Fibroblast of the aortic adventitia (primary cell): ENCODE data around the gene FCRLB. TPM values are rescaled to one million over a fixed set of nuclear protein-coding genes. Genes with fewer than 3 reads are reported as not detected.
A peak's percentile ranks its signal among the peaks of the same experiment; 100 is the strongest.

Source experiments
- DNase-seq: peaks from one replicate; pipeline ENCODE4 v3.0.0-alpha.2; 2010; ENCODE audit warnings: low read depth
- H3K4me3 ChIP-seq: 2 replicates; pipeline ENCODE4 v1.5.1; 2011; ENCODE audit warnings: low read depth, mild to moderate bottlenecking, control low read depth, low read length, moderate library complexity
- total RNA-seq: library from RNA; depleted of rRNA; stranded (reverse); fragments of >200 nt; gene quantifications from 2 replicates; pipeline ENCODE4 v1.2.3, GENCODE V29; 2012; ENCODE audit warnings: low replicate concordance
- TF ChIP-seq, protein P1 (sequence below): IDR thresholded peaks from 2 replicates; pipeline ENCODE4 v1.5.1; 2011; ENCODE audit warnings: mild to moderate bottlenecking, low read length, control low read depth, inconsistent platforms; ENCODE audit not compliant: insufficient read depth

FCRLB gene
- total RNA-seq, 1 donor: 3.0 TPM

DNA sequence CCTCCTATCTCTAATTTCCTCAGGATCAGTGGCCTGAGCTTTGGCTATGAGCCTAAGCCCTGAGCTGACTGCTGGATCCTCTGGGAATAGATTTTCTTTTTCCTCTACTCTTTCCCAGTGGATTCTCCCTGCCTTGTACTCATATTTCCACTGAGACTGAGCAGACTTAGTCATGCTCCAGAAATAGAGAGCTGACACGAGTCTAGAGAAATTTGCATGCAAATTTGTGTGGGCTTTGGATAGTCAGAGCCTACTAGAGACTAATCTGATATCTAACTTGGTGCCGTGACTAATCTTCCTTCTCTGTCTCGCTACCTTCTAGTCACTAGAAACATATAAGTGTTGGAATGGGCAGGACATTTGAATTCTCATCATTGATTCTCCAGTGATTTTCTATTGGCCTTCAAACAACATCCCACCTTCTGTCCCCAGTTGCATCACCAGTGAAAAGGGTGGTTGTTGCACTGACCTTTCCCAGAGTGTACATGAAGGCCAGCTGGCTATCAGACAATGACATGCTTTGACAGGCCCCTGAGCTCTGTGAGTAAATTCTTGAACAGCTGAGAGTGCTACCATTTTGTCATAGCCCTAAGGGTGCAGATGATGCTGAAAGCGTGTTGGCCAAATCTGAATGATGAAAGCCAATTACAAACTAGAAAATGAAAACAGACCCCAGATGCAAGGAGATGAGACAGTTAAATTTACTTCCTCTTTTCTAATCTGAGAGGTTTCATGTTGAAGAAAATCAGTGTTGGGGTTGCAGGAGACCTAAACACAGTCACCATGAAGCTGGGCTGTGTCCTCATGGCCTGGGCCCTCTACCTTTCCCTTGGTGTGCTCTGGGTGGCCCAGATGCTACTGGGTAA, 14.6 kb upstream of the FCRLB start, which contains the start of gene FCRLA:
Gene FCRLA, plus strand, starts transcription at position 748 of the 866 bp plus-strand sequence. Its CDS starts 36 bp downstream, at position 784.
- no peak within 1 kb of the TSS for H3K4me3 ChIP-seq
- TF ChIP-seq, protein P1, sequence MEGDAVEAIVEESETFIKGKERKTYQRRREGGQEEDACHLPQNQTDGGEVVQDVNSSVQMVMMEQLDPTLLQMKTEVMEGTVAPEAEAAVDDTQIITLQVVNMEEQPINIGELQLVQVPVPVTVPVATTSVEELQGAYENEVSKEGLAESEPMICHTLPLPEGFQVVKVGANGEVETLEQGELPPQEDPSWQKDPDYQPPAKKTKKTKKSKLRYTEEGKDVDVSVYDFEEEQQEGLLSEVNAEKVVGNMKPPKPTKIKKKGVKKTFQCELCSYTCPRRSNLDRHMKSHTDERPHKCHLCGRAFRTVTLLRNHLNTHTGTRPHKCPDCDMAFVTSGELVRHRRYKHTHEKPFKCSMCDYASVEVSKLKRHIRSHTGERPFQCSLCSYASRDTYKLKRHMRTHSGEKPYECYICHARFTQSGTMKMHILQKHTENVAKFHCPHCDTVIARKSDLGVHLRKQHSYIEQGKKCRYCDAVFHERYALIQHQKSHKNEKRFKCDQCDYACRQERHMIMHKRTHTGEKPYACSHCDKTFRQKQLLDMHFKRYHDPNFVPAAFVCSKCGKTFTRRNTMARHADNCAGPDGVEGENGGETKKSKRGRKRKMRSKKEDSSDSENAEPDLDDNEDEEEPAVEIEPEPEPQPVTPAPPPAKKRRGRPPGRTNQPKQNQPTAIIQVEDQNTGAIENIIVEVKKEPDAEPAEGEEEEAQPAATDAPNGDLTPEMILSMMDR: no peak
- DNase-seq: peak; percentile 97

DNA sequence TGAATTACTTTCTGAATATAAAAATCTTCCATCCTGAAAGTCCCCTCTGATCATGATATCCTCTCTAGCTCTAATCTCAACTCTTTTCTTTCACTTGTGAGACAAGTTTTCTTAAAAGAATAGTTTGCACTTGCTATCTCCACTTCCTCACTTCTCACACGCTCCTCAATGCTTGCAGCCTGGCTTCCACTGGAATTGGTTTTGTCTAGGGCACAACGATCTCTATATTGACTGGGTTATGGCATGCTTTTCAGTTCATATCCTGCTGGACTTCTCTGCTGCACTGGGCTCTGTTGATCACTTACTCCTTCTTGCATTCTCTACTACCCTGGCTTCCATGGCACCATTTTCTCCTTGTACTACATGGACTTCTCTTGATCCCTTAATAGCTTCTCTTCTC, 13.8 kb upstream of the FCRLB start:
- TF ChIP-seq, protein P1: no peak
- H3K4me3 ChIP-seq: no peak overlapping the region
- no peak for DNase-seq

DNA sequence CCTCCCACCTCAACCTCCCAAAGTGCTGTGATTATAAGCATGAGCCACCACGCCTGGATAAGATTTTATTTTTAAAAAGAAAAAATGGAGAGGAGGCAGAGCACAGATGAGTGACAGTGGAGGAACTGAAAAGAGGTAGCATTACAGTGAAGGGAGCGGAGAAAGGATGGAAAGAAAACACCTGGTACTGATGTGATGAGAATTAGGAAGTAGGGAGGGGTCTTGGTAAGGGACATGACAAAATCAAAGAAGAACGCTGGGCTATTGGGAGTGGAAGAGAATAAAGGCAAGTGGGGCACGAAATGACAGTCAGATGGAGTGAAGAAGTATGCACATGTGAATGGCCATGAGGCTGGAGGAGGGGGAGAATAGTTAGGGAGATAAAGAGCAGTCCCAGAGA, 12.0 kb upstream of the FCRLB start:
- no peak overlapping the region for H3K4me3 ChIP-seq
- no peak for DNase-seq
- TF ChIP-seq, protein P1: no peak

DNA sequence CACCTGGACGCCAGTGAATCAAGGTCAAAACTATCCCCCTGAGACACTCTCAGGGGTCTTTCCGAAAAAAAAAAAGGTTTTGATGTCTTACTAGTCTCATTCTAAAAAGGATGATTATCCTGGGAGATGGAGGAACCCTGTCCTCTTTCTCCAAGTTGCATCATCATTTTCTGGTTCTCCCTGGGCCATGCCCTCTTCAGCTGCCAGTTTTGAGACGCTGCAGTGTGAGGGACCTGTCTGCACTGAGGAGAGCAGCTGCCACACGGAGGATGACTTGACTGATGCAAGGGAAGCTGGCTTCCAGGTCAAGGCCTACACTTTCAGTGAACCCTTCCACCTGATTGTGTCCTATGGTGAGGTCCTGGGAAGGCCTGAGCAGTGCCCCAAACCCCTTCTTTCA, 10.8 kb upstream of the FCRLB start:
- H3K4me3 ChIP-seq: no peak overlapping the region
- TF ChIP-seq, protein P1: no peak
- DNase-seq: peak; percentile 47

DNA sequence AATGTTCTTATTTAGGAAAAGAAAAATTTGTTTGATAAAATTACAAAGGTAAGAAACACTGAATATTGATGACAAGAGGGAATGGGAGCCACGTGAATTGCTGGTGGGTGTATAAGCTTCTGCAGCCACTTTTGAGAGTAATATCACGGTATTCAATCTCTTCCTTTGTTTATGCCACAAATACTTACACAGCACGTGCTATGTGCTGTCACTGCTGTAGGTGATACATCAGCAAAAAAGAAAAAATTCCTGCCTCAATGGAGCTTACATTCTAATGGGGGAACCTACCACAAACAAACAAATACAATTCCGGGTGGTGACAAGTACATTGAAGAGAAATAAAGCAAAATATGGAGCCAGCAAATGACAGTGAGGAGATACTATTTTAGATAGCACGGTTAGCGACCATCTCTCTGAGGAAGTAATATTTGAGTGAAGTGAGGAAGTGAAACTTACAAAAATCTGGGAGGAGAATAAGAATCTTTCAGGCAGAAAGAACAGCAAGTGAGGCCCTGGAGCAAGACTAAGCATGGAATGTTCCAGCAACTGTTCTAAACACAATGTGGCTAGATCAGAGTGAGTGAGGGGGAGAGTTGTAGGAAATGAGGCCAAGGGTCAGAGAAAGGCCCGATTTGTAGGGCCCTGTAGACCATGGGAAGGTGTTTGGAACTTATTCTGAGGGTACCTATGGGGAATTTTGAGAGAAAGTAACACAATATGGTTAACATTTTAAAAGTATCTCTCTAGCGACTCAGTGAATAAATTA, 2.6 kb upstream of the FCRLB start:
- no peak for DNase-seq

DNA sequence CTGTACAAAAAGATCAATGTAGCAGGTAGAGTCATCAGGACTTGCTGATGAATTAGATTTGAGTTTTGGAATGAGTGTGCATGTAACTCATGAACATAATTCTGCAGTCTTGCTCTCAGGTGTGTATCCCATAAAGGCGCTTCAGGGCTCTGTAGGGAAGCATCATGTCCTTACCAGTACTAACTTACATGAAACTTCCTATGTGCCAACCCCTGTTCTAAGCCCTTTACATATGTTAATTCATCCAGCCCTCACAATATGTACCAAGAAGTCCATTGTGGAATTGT, 2.1 kb upstream of the FCRLB start:
- no peak for DNase-seq
- TF ChIP-seq, protein P1: no peak
- no peak overlapping the region for H3K4me3 ChIP-seq

More for the DNA sequence above, 2.6 kb upstream of the FCRLB start:
- TF ChIP-seq, protein P1: no peak
- no peak overlapping the region for H3K4me3 ChIP-seq
